Natural killer cell (primary cell): Measurements from ENCODE around the gene ENDOU. TPM values are rescaled to one million over a fixed set of nuclear protein-coding genes. Genes with fewer than 3 reads are reported as not detected.

Experiments used
- ATAC-seq, 3 donors: fragments of 150-1000 bp in 2 of 3; fragments of 200-7000 bp in 1 of 3; cut with Tn5 transposase; 1 replicate in 1 of 3; 2 replicates in 2 of 3; pipeline ENCODE4 v1.10.0; 2021; ENCODE audit warnings: mild to moderate bottlenecking in 2 of 3, moderate library complexity in 2 of 3
- DNase-seq, 2 donors: peaks; one replicate each; pipeline versions ENCODE4 v3.0.0 to v3.0.0-alpha.2; 2013 to 2021; ENCODE audit warnings: mixed read lengths in 1 of 2
- H3K27ac ChIP-seq: one replicate; pipeline ENCODE4 v1.5.1; 2013; ENCODE audit warnings: mild to moderate bottlenecking, low read length
- H3K27me3 ChIP-seq: one replicate; pipeline ENCODE4 v1.6.1; 2013; ENCODE audit warnings: low read length; ENCODE audit not compliant: control insufficient read depth, insufficient read depth
- H3K36me3 ChIP-seq: one replicate; pipeline ENCODE4 v1.6.1; 2013; ENCODE audit warnings: low read length; ENCODE audit not compliant: control insufficient read depth, insufficient read depth
- H3K4me1 ChIP-seq: one replicate; pipeline ENCODE4 v1.6.1; 2013; ENCODE audit warnings: low read length; ENCODE audit not compliant: control insufficient read depth, insufficient read depth
- H3K4me3 ChIP-seq: one replicate; pipeline ENCODE4 v1.5.1; 2013; ENCODE audit warnings: low read length
- H3K9me3 ChIP-seq: one replicate; pipeline ENCODE4 v1.6.1; 2013; ENCODE audit warnings: low read length; ENCODE audit not compliant: control insufficient read depth, insufficient read depth
- H3K27ac Mint-ChIP-seq, 2 donors: one replicate each; pipeline ENCODE4 v1.8.0; 2022; ENCODE audit warnings: mild to moderate bottlenecking in 2 of 2, mixed read lengths in 2 of 2, moderate library complexity in 1 of 2
- H3K27me3 Mint-ChIP-seq, 2 donors: one replicate each; pipeline ENCODE4 v1.8.0; 2022; ENCODE audit warnings: low read depth in 2 of 2, mixed read lengths in 2 of 2
- H3K36me3 Mint-ChIP-seq: one replicate; pipeline ENCODE4 v1.8.0; 2022; ENCODE audit warnings: mixed read lengths
- H3K4me1 Mint-ChIP-seq, 2 donors: one replicate each; pipeline ENCODE4 v1.8.0; 2022; ENCODE audit warnings: mixed read lengths in 2 of 2
- H3K4me3 Mint-ChIP-seq: one replicate; pipeline ENCODE4 v1.8.0; 2022; ENCODE audit warnings: mild to moderate bottlenecking, moderate library complexity, mixed read lengths
- H3K9me3 Mint-ChIP-seq, 2 donors: one replicate each; pipeline ENCODE4 v1.8.0; 2022; ENCODE audit warnings: mixed read lengths in 2 of 2
- CTCF ChIP-seq: fragments of 200-600 bp; IDR thresholded peaks from one replicate; pipeline ENCODE4 v1.8.0; 2022; ENCODE audit warnings: antibody characterized with exemption
- WGBS: methylation state at CpG from one replicate; pipeline ENCODE4 v1.1.7; 2013; ENCODE audit warnings: missing lambda C conversion rate; ENCODE audit not compliant: insufficient coverage; 5-methylcytosine and 5-hydroxymethylcytosine counted together
- intact Hi-C: fragments of 100-400 bp; cut with micrococcal nuclease; formaldehyde crosslinking; loops from one replicate; pipeline ENCODE4 v1.14.2; 2022
- total RNA-seq, 4 donors: library from RNA; stranded (reverse); fragments of 120-200 nt in 1 of 4; gene quantifications; one replicate each; pipeline versions ENCODE4 v1.2.3 to v1.2.4, GENCODE V29; 2013 to 2022

The ENDOU gene
- total RNA-seq, 3 donors from 2014 or later (not counting 1 experiment from before 2014, with no cell fraction given) = 0.20 to 0.41 (median 0.24) TPM

- Histone ChIP-seq H3K4me1 (peaks cover 9% of the 10 kb centered on the region), H3K36me3 (no peaks in the 10 kb centered on the region), H3K9me3 (no peaks in the 10 kb centered on the region), H3K4me3 (no peak overlapping the region), H3K27ac (no peak overlapping the region), H3K27me3 (no peaks in the 10 kb centered on the region)
- Mint-ChIP-seq H3K4me1 (peaks cover 7 to 15% of the 10 kb centered on the region in 2 donors), H3K4me3 (no peak overlapping the region), H3K9me3 (no peaks in the 10 kb centered on the region), H3K27me3 (peaks cover 0 to 7% of the 10 kb centered on the region in 2 donors), H3K36me3 (no peaks in the 10 kb centered on the region), H3K27ac (peak overlapping the region in 1 of 2 donors; percentile 39)
- DNase-seq (peak; percentile 68 to 92), ATAC-seq (peak; percentile 91 to 95 (median 91))
- peak; percentile 83 for TF ChIP-seq CTCF
- WGBS = 31% methylated on average over 10 of the region's 10 CpGs
- intact Hi-C loops = loop anchor here (1.0 to 5.0 kb wide), 6 partner anchors 52 to 452 kb away; partner anchors contain the start of gene TMEM106C
These were observed 9.9 kb downstream of the ENDOU start for GRCh38 chr12:47715393-47715876.

- 52% methylated on average over 5 of the region's 5 CpGs for WGBS
- no peak overlapping the region for H3K4me3 Mint-ChIP-seq
- DNase-seq (no peak), ATAC-seq (peak in 1 of 3 donors; percentile 6)
- peaks cover 11 to 15% of the 10 kb centered on the region in 2 donors for H3K4me1 Mint-ChIP-seq
- H3K9me3 Mint-ChIP-seq = no peaks in the 10 kb centered on the region
- Histone ChIP-seq H3K36me3 (no peaks in the 10 kb centered on the region), H3K27me3 (no peaks in the 10 kb centered on the region), H3K4me3 (no peak overlapping the region), H3K9me3 (no peaks in the 10 kb centered on the region), H3K4me1 (peaks cover 9% of the 10 kb centered on the region), H3K27ac (no peak overlapping the region)
- H3K27me3 Mint-ChIP-seq = peaks cover 0 to 7% of the 10 kb centered on the region in 2 donors
- no peak for TF ChIP-seq CTCF
- peak overlapping the region in 1 of 2 donors; percentile 39 for H3K27ac Mint-ChIP-seq
- intact Hi-C loops = loop anchor here (1.0 to 5.0 kb wide), 6 partner anchors 52 to 452 kb away; partner anchors contain the start of gene TMEM106C
- H3K36me3 Mint-ChIP-seq = no peaks in the 10 kb centered on the region
These were observed 10.4 kb downstream of the ENDOU start for GRCh38 chr12:47714826-47715386.

GRCh38 chr12:47712171-47712570 lies 13.1 kb downstream of the ENDOU start:
- TF ChIP-seq CTCF = no peak
- no peak overlapping the region for H3K4me3 ChIP-seq
- no peaks in the 10 kb centered on the region for H3K9me3 ChIP-seq
- H3K36me3 Mint-ChIP-seq = no peaks in the 10 kb centered on the region
- no peak overlapping the region for H3K4me3 Mint-ChIP-seq
- no peaks in the 10 kb centered on the region for H3K9me3 Mint-ChIP-seq
- peaks cover 0 to 5% of the 10 kb centered on the region in 2 donors for H3K27me3 Mint-ChIP-seq
- no peak for DNase-seq
- H3K4me1 Mint-ChIP-seq = peaks cover 28 to 38% of the 10 kb centered on the region in 2 donors
- H3K4me1 ChIP-seq = peaks cover 18% of the 10 kb centered on the region
- H3K27ac ChIP-seq = no peak overlapping the region
- H3K36me3 ChIP-seq = no peaks in the 10 kb centered on the region
- H3K27me3 ChIP-seq = no peaks in the 10 kb centered on the region
- 94% methylated on average over 6 of the region's 6 CpGs for WGBS
- no peak for ATAC-seq
- H3K27ac Mint-ChIP-seq = no peak overlapping the region
- intact Hi-C loops = no loop called here
